ENCODE results near the gene SPO11. TPM values are rescaled to one million over a fixed set of nuclear protein-coding genes. Genes with fewer than 3 reads are reported as not detected.

SPO11 gene
- total RNA-seq, 1 donor from 2014 or later = not detected

- H3K27me3 Mint-ChIP-seq (ENCODE audit: low read depth) = peaks cover 18% of the 10 kb centered on the region
- H3K27ac Mint-ChIP-seq = no peak overlapping the region
- H3K9me3 Mint-ChIP-seq = no peaks in the 10 kb centered on the region
- intact Hi-C loops (cut with micrococcal nuclease) = no loop called here
- H3K36me3 Mint-ChIP-seq (ENCODE audit: low read depth) = no peaks in the 10 kb centered on the region
- no peak overlapping the region for H3K4me3 Mint-ChIP-seq (ENCODE audit: low read depth)
- no peak for DNase-seq (ENCODE audit: low spot score)
- H3K4me1 Mint-ChIP-seq (ENCODE audit: low read depth) = no peaks in the 10 kb centered on the region
Observed at GRCh38 chr20:57292611-57293010, 37.0 kb upstream of the SPO11 start.

GRCh38 chr20:57293995-57294394 lies 35.6 kb upstream of the SPO11 start:
- H3K9me3 Mint-ChIP-seq = no peaks in the 10 kb centered on the region
- intact Hi-C loops (cut with micrococcal nuclease) = no loop called here
- H3K4me3 Mint-ChIP-seq (ENCODE audit: low read depth) = no peak overlapping the region
- H3K27ac Mint-ChIP-seq = no peak overlapping the region
- no peaks in the 10 kb centered on the region for H3K36me3 Mint-ChIP-seq (ENCODE audit: low read depth)
- H3K4me1 Mint-ChIP-seq (ENCODE audit: low read depth) = no peaks in the 10 kb centered on the region
- peaks cover 12% of the 10 kb centered on the region for H3K27me3 Mint-ChIP-seq (ENCODE audit: low read depth)
- no peak for DNase-seq (ENCODE audit: low spot score)

GRCh38 chr20:57294550-57294949 lies 35.1 kb upstream of the SPO11 start:
- no peak overlapping the region for H3K4me3 Mint-ChIP-seq (ENCODE audit: low read depth)
- no peak for DNase-seq (ENCODE audit: low spot score)
- no peak overlapping the region for H3K27ac Mint-ChIP-seq
- H3K27me3 Mint-ChIP-seq (ENCODE audit: low read depth) = peaks cover 12% of the 10 kb centered on the region
- H3K9me3 Mint-ChIP-seq = no peaks in the 10 kb centered on the region
- no peaks in the 10 kb centered on the region for H3K4me1 Mint-ChIP-seq (ENCODE audit: low read depth)
- intact Hi-C loops (cut with micrococcal nuclease) = no loop called here
- H3K36me3 Mint-ChIP-seq (ENCODE audit: low read depth) = no peaks in the 10 kb centered on the region

- no peaks in the 10 kb centered on the region for H3K9me3 Mint-ChIP-seq
- no peak for DNase-seq (ENCODE audit: low spot score)
- H3K4me1 Mint-ChIP-seq (ENCODE audit: low read depth) = no peaks in the 10 kb centered on the region
- H3K4me3 Mint-ChIP-seq (ENCODE audit: low read depth) = no peak overlapping the region
- H3K36me3 Mint-ChIP-seq (ENCODE audit: low read depth) = no peaks in the 10 kb centered on the region
- intact Hi-C loops (cut with micrococcal nuclease) = no loop called here
- no peak overlapping the region for H3K27ac Mint-ChIP-seq
- peaks cover 1% of the 10 kb centered on the region for H3K27me3 Mint-ChIP-seq (ENCODE audit: low read depth)
Observed at GRCh38 chr20:57298457-57298856, 31.1 kb upstream of the SPO11 start.

GRCh38 chr20:57301026-57301425 lies 28.6 kb upstream of the SPO11 start:
- DNase-seq (ENCODE audit: low spot score) = no peak
- Mint-ChIP-seq H3K9me3 (no peaks in the 10 kb centered on the region), H3K27me3 (ENCODE audit: low read depth) (peaks cover 1% of the 10 kb centered on the region), H3K4me1 (ENCODE audit: low read depth) (no peaks in the 10 kb centered on the region), H3K4me3 (ENCODE audit: low read depth) (no peak overlapping the region), H3K36me3 (ENCODE audit: low read depth) (no peaks in the 10 kb centered on the region), H3K27ac (no peak overlapping the region)
- intact Hi-C loops (cut with micrococcal nuclease) = no loop called here

- intact Hi-C loops (cut with micrococcal nuclease) = no loop called here
- Mint-ChIP-seq H3K9me3 (no peaks in the 10 kb centered on the region), H3K27ac (no peak overlapping the region), H3K27me3 (ENCODE audit: low read depth) (peaks cover 4% of the 10 kb centered on the region), H3K36me3 (ENCODE audit: low read depth) (no peaks in the 10 kb centered on the region), H3K4me3 (ENCODE audit: low read depth) (no peak overlapping the region), H3K4me1 (ENCODE audit: low read depth) (no peaks in the 10 kb centered on the region)
- DNase-seq (ENCODE audit: low spot score) = no peak
Observed at GRCh38 chr20:57306747-57307146, 22.9 kb upstream of the SPO11 start.

GRCh38 chr20:57308451-57309271 lies 20.9 kb upstream of the SPO11 start:
- no peaks in the 10 kb centered on the region for H3K36me3 Mint-ChIP-seq (ENCODE audit: low read depth)

GRCh38 chr20:57309544-57310115 lies 20.0 kb upstream of the SPO11 start:
- no peak for DNase-seq (ENCODE audit: low spot score)
- Mint-ChIP-seq H3K36me3 (ENCODE audit: low read depth) (no peaks in the 10 kb centered on the region), H3K4me3 (ENCODE audit: low read depth) (no peak overlapping the region), H3K4me1 (ENCODE audit: low read depth) (no peaks in the 10 kb centered on the region), H3K9me3 (no peaks in the 10 kb centered on the region), H3K27me3 (ENCODE audit: low read depth) (peaks cover 4% of the 10 kb centered on the region), H3K27ac (no peak overlapping the region)
- intact Hi-C loops (cut with micrococcal nuclease) = no loop called here

More at GRCh38 chr20:57308451-57309271, 20.9 kb upstream of the SPO11 start:
- Mint-ChIP-seq H3K27ac (no peak overlapping the region), H3K4me3 (ENCODE audit: low read depth) (no peak overlapping the region), H3K4me1 (ENCODE audit: low read depth) (no peaks in the 10 kb centered on the region), H3K9me3 (no peaks in the 10 kb centered on the region), H3K27me3 (ENCODE audit: low read depth) (peaks cover 4% of the 10 kb centered on the region)
- intact Hi-C loops (cut with micrococcal nuclease) = no loop called here
- no peak for DNase-seq (ENCODE audit: low spot score)

- H3K36me3 Mint-ChIP-seq (ENCODE audit: low read depth) = no peaks in the 10 kb centered on the region
- H3K4me3 Mint-ChIP-seq (ENCODE audit: low read depth) = no peak overlapping the region
- no peak for DNase-seq (ENCODE audit: low spot score)
- no peaks in the 10 kb centered on the region for H3K4me1 Mint-ChIP-seq (ENCODE audit: low read depth)
- no peak overlapping the region for H3K27ac Mint-ChIP-seq
- no peaks in the 10 kb centered on the region for H3K9me3 Mint-ChIP-seq
- intact Hi-C loops (cut with micrococcal nuclease) = no loop called here
- H3K27me3 Mint-ChIP-seq (ENCODE audit: low read depth) = peaks cover 3% of the 10 kb centered on the region
Observed at GRCh38 chr20:57310821-57311514, 18.6 kb upstream of the SPO11 start.

- Mint-ChIP-seq H3K4me3 (ENCODE audit: low read depth) (no peak overlapping the region), H3K9me3 (no peaks in the 10 kb centered on the region), H3K27ac (no peak overlapping the region), H3K36me3 (ENCODE audit: low read depth) (no peaks in the 10 kb centered on the region), H3K27me3 (ENCODE audit: low read depth) (peaks cover 2% of the 10 kb centered on the region), H3K4me1 (ENCODE audit: low read depth) (no peaks in the 10 kb centered on the region)
- intact Hi-C loops (cut with micrococcal nuclease) = no loop called here
- no peak for DNase-seq (ENCODE audit: low spot score)
Observed at GRCh38 chr20:57312138-57312537, 17.5 kb upstream of the SPO11 start.

- Mint-ChIP-seq H3K4me1 (ENCODE audit: low read depth) (no peaks in the 10 kb centered on the region), H3K36me3 (ENCODE audit: low read depth) (no peaks in the 10 kb centered on the region), H3K4me3 (ENCODE audit: low read depth) (no peak overlapping the region), H3K27me3 (ENCODE audit: low read depth) (no peaks in the 10 kb centered on the region), H3K27ac (no peak overlapping the region), H3K9me3 (no peaks in the 10 kb centered on the region)
- no peak for DNase-seq (ENCODE audit: low spot score)
- intact Hi-C loops (cut with micrococcal nuclease) = no loop called here
Observed at GRCh38 chr20:57313230-57313629, 16.4 kb upstream of the SPO11 start.

- no peak for DNase-seq (ENCODE audit: low spot score)
- Mint-ChIP-seq H3K27ac (no peak overlapping the region), H3K27me3 (ENCODE audit: low read depth) (no peaks in the 10 kb centered on the region), H3K4me3 (ENCODE audit: low read depth) (no peak overlapping the region), H3K36me3 (ENCODE audit: low read depth) (no peaks in the 10 kb centered on the region), H3K9me3 (no peaks in the 10 kb centered on the region), H3K4me1 (ENCODE audit: low read depth) (no peaks in the 10 kb centered on the region)
- intact Hi-C loops (cut with micrococcal nuclease) = no loop called here
Observed at GRCh38 chr20:57313951-57314350, 15.7 kb upstream of the SPO11 start.

Data from activated T-helper 2 cell treated with anti-CD3 and anti-CD28 coated beads, Interferon-gamma antibody, Interleukin-2, Interleukin-4, amounts not matched to agents 10 μg/mL and 5 μg/mL and 100 μg/mL, durations not matched to agents 14 hours and 24 hours and 36 hours (primary cell).